T-helper 2 cell (primary cell): ENCODE data around the gene WNT3.
A peak's percentile ranks its signal among the peaks of the same experiment; 100 is the strongest.
"Not testable (repeated sequence)": the region's sequence is repeated elsewhere in the genome, so short reads cannot be mapped to it uniquely, and the experiment has no call there.

Experiments used
- DNase-seq, 5 experiments: peaks; one replicate each; pipeline versions ENCODE4 v3.0.0 to v3.0.0-alpha.2; 2012 to 2022

WNT3 gene

DNA sequence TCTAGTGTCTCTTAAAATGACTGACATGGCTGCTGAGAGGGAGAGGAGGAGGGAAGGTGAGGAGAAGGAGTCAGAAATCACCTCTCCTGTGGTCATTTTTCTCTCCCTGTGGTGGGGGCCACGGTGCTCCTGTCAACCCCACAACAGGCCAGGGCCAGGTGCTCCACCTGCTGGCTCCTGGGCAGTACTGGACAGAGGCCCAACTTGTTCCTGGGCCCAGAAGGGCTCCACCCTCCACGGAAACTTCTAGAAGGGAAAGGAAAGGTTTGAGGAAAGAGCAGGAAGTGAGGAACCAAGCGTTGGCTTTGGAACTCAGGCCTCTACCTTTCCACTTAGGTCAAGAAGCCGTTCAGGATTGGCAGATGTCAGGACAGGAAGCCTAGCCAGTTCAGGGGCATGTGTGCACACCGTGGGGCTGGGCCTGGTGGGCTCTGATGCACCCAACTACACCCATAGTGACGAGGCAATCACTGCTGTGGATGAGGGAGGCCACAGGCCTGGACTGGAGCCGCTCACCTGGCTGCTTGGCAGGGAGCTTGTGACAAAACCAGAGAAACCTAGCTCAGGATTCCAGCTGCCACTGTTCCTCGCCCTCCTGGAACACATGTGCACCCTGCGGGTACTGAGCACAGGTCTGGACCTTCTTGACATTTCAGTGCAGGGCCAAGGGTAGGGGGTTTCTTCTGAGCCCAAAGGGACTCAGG is 36.1 kb downstream of the WNT3 start:
- DNase-seq: no peak

GRCh38 chr17:46780003-46780373 is 38.5 kb downstream of the WNT3 start:
- DNase-seq: no peak

DNA sequence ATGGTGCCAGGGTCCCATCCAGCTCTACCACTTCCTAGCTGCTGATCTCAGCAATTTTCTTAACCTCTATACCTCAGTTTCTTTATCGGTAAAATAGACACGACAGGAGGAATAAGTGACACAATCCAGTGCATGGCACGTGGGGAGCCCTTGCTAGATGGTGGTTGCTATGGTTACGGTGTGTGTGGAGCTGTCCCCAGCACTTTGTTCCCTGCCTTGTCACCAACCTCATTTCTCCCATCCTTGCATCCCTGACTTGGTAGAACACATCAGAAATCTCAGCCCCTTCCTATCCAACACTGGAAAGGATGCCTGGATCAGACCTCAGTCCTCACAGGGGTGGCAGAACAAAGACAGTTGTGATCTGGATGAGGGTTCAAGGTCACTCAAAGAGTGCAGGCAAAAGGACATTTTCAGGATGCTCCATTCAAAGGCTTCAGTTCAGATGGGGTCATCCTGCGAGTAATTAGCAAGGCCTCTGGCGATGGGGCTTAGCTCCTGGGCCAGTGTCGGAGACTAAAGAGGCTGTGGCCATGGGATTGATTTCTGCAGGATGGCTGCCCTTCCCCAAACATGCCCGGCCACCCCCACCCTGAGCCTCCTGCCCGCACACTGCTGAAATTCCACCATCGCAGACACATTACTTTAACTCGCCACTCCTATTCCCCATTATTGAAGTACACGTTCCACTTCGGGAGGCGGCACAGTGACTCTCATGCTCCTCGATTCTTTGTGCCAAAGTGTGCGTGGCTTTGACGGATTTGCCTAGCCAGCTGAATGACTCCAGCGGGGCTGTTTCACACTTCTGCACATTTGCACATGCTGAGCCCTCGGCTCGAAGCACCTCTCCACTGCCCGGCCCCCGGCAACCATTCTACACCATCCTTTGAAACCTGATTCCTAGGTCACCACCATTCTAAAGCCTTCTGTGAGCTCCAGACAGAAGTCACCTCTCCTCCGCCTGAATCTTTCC is 40.3 kb downstream of the WNT3 start:
- peak in 1 of 5 experiments; percentile 18 for DNase-seq

- DNase-seq: no peak
These were observed 42.0 kb downstream of the WNT3 start for GRCh38 chr17:46776298-46777005.

- no peak for DNase-seq
These were observed 44.3 kb downstream of the WNT3 start for GRCh38 chr17:46774108-46774737.

- no peak for DNase-seq
These were observed 44.8 kb downstream of the WNT3 start for GRCh38 chr17:46773676-46774075.

- no peak for DNase-seq
These were observed 45.3 kb downstream of the WNT3 start for GRCh38 chr17:46773221-46773605.

GRCh38 chr17:46772475-46773220 is 45.8 kb downstream of the WNT3 start:
- no peak for DNase-seq

DNA sequence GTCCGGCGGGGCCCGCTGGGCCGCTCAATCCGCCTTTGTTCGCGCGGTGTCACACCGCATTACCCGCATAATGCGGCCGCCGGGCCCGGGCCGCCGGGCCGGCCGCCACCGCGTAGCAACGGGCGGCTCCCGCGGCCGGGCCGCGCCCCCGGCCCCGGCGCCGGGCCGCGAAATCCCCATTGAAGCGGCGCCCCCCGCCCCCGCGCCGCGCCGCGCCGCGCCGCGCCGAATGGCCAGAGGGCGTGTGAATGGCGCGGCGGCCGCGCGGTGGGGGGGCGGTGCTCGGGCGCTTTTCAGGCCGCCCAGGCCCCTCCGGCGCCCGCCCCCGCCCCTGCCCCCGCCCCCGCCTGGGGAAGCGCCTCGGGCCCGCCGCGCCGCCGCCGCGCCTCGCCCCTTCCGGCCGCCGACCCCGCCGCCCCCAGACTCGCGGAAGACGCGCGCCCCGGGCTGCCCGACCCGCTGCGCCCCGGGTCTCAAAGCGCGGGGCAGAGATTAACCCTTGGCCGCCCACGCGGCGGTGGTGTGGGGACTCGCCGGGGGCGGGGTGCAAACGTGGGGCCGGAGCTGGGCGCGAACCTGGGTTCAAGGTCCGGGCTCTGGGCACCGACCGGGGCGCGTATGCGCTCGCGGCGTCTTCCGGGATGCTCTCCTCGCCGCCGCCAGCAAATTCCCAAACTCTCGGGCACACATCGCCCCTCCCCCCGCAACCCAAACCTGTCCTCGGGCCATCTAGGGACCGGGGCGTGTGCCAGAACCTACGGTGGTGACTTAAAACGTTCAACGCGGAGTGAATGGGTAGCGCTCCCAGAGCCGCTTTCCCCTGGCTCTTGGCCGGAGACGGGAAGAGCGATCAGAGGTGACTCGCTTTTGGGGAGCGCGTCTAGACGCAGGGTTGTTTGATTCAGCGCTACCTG is 46.7 kb downstream of the WNT3 start:
- DNase-seq: no peak

DNA sequence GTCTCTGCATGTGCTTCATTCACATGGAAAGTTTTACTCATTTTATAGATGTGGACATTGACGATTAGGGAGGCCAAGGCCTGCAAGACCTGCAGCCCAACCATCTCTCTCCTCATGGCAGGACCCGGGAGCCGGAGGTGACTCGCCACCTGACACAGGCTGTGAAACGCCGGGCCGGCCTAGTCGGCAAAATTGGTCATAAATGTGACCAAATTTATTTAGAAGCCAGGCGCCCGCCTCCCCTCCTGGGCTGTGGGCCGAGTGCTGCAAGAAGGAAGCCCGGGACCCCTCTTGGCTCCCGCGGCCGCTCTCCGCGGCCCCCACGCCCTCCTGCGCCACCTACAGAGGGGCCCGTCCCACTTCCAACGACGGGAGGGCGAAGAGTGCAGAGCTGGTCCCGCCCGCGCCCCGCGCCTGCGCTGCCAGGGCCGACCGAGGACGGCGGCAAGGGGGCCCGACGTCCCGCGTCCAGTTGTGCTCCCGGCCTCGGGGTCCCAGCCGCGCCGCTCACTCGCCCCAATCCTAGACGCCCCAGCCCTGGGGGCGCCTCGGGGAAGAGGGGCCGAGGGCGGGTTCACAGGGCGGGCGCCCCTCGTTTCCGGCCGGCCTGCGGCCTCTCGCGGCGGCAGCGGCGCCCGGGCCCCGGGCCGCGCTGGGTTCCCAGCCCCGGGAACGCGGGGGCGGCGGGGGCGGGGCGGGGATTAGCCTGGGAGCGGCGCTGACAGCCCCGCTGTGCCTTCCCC is 47.5 kb downstream of the WNT3 start:
- DNase-seq: no peak

DNA sequence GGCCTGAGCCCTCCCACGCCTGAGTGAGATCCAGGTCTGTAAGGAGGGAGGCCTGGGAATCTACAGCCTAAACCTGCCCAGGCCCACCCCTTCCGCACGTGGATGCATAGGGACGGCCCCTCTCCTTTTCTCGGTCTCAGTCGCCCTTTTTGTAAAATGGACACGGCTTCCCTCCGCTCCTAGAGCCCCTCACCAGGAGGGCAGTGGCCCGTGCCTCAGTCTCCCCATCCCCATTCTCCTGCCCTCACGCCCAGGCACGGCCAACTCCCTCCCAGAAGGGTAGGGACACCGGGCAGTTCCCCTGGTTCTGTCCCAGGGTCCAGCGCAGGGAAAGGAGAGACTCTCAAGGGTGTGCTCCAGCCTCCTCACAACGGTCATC is 48.1 kb downstream of the WNT3 start:
- no peak for DNase-seq

- DNase-seq: no peak
These were observed 48.7 kb downstream of the WNT3 start for GRCh38 chr17:46769531-46770438.

DNA sequence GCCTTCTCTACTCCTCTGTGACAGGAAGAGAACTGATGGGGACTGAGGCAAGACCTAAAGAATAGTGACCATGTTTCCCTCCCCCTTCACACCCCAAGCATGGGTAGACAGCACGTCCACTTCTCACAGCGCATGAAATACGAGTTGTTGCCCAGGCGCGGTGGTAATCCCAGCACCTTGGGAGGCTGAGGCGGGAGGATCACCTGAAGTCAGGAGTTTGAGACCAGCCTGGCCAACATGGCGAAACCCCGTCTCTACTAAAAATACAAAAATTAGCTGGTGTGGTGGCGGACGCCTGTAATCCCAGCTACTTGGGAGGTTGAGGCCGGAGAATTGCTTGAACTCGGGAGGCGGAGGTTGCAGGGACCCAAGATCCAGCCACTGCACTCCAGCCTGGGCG is 49.6 kb downstream of the WNT3 start:
- not testable (repeated sequence) for DNase-seq

GRCh38 chr17:46768540-46768870 is 50.0 kb downstream of the WNT3 start:
- DNase-seq: no peak

- no peak for DNase-seq
These were observed 51.7 kb downstream of the WNT3 start for GRCh38 chr17:46766493-46767491.

DNA sequence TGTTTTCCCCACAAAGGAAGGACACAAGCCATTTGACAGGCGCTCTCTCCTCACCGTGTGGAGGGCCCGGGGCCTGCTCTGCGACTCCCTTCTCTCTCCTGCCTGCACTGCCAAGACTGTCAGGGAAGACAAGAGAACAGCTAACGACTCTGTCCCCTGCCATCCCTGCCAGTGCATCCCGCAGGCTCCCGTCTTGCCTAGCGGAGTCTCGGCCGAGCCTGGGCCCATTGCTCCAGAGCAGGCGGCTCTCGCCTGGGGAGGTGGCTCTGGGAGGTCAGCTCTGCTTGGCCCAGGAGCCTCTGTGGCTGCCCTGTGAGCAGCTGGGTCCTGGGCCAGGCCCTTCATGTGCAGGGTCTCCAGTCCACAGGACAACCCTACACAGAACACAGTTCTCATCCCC is 53.0 kb downstream of the WNT3 start:
- DNase-seq: no peak

- DNase-seq: no peak
These were observed 53.6 kb downstream of the WNT3 start for GRCh38 chr17:46764709-46765401.
